DOHH2 (cell line): ENCODE data around the gene ENDOV.

Source experiments
- H3F3A ChIP-seq: fragments of 200-600 bp; sonication (generic), shearing (Covaris generic); 2 replicates; pipeline ENCODE4 v1.6.0; 2016; ENCODE audit warnings: antibody characterized with exemption, mild to moderate bottlenecking; ENCODE audit not compliant: control insufficient read depth, insufficient read depth
- H3K27ac ChIP-seq: fragments of 200-600 bp; sonication (generic); 2 replicates; pipeline ENCODE4 v1.5.1; 2014; ENCODE audit warnings: low read depth, mild to moderate bottlenecking, low read length, moderate library complexity
- H3K27me3 ChIP-seq: fragments of 200-600 bp; sonication (generic); 2 replicates; pipeline ENCODE4 v1.6.1; 2014; ENCODE audit warnings: mild to moderate bottlenecking, low read length, mixed read lengths; ENCODE audit not compliant: control insufficient read depth
- H3K36me3 ChIP-seq: fragments of 200-600 bp; sonication (generic); 2 replicates; pipeline ENCODE4 v1.6.1; 2014; ENCODE audit warnings: mild to moderate bottlenecking, low read length, moderate library complexity, mixed read lengths; ENCODE audit not compliant: control insufficient read depth
- H3K4me1 ChIP-seq: fragments of 200-600 bp; sonication (generic); 2 replicates; pipeline ENCODE4 v1.6.1; 2014; ENCODE audit warnings: mild to moderate bottlenecking, low read length, mixed read lengths; ENCODE audit not compliant: control insufficient read depth
- H3K4me2 ChIP-seq: fragments of 200-600 bp; sonication (generic); 2 replicates; pipeline ENCODE4 v1.6.0; 2014; ENCODE audit warnings: mild to moderate bottlenecking, low read length, moderate library complexity
- H3K4me3 ChIP-seq: fragments of 200-600 bp; sonication (generic); 2 replicates; pipeline ENCODE4 v1.5.1; 2014; ENCODE audit warnings: mild to moderate bottlenecking, low read length, mixed read lengths
- H3K79me2 ChIP-seq: fragments of 200-600 bp; sonication (generic); 2 replicates; pipeline ENCODE4 v1.6.1; 2014; ENCODE audit warnings: mild to moderate bottlenecking, low read length, mixed read lengths; ENCODE audit not compliant: control insufficient read depth
- H3K9me2 ChIP-seq: fragments of 200-600 bp; sonication (generic); replicated peaks from 2 replicates; pipeline ENCODE4 v1.6.1; 2014; ENCODE audit warnings: mild to moderate bottlenecking, low read length, mixed read lengths; ENCODE audit not compliant: control insufficient read depth
- H3K9me3 ChIP-seq: fragments of 200-600 bp; sonication (generic); 2 replicates; pipeline ENCODE4 v1.6.1; 2014; ENCODE audit warnings: antibody characterized with exemption, low read length, mixed read lengths; ENCODE audit not compliant: control insufficient read depth, insufficient read depth
- H4K20me1 ChIP-seq: fragments of 200-600 bp; sonication (generic); 2 replicates; pipeline ENCODE4 v1.6.0; 2014; ENCODE audit warnings: low read depth, mild to moderate bottlenecking, antibody characterized with exemption, low read length, moderate library complexity; ENCODE audit not compliant: control insufficient read depth, insufficient read depth
- CTCF ChIP-seq: fragments of 200-600 bp; sonication (generic); IDR thresholded peaks from one replicate; pipeline ENCODE4 v1.5.1; 2014; ENCODE audit warnings: antibody characterized with exemption, mild to moderate bottlenecking, low read depth, low read length; ENCODE audit not compliant: poor library complexity, severe bottlenecking
- EZH2phosphoT487 ChIP-seq: fragments of 200-600 bp; sonication (generic); IDR thresholded peaks from 2 replicates; pipeline ENCODE4 v1.6.1; 2017; ENCODE audit warnings: borderline replicate concordance, mild to moderate bottlenecking, antibody characterized with exemption, low read length, moderate library complexity, mixed read lengths

ENDOV gene

GRCh38 chr17:80454557-80455335, 39.8 kb downstream of the ENDOV start:
- Histone ChIP-seq H3K4me3 (peak overlapping the region; percentile 88), H3K27ac (peak overlapping the region; percentile 52), H3K9me3 (no peaks in the 10 kb centered on the region), H3K4me2 (peak overlapping the region; percentile 91), H4K20me1 (no peaks in the 10 kb centered on the region), H3F3A (0 out of 2 replicates have a peak, but pooled peaks cover 2% of the 10 kb centered on the region), H3K36me3 (peaks cover 2% of the 10 kb centered on the region; the same call in 1 of the 2 replicates), H3K79me2 (0 out of 2 replicates have a peak, but pooled peaks cover 3% of the 10 kb centered on the region), H3K27me3 (peaks cover 7% of the 10 kb centered on the region; the same call in 1 of the 2 replicates), H3K9me2 (no peaks in the 10 kb centered on the region), H3K4me1 (peaks cover 19% of the 10 kb centered on the region)
- TF ChIP-seq EZH2phosphoT487: no peak
- TF ChIP-seq CTCF: no peak

DNA sequence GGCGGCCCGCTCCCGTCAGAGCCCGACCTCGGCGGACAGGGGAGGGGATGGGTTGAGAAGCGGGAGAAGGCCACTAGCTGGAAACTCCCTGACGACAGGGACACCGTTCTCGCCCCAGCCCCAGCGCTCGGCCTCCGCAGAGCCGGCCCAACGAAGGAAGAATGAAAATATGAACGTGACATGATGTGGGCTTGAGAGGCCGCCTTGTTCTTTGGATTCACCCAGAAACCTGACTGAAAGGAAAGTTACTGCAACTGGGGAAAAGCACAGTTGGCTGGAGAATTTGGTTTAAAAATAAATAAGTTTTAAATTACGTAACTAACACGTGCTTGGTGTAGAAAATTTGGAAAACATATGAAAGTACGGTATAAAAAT, 40.4 kb downstream of the ENDOV start:
- 0 out of 2 replicates have a peak, but pooled peaks cover 3% of the 10 kb centered on the region for H3K79me2 ChIP-seq
- peak overlapping the region; percentile 91 for H3K4me2 ChIP-seq
- peaks cover 7% of the 10 kb centered on the region; the same call in 1 of the 2 replicates for H3K27me3 ChIP-seq
- peak overlapping the region; percentile 88 for H3K4me3 ChIP-seq
- no peaks in the 10 kb centered on the region for H4K20me1 ChIP-seq
- no peaks in the 10 kb centered on the region for H3K9me2 ChIP-seq
- peaks cover 19% of the 10 kb centered on the region for H3K4me1 ChIP-seq
- H3K36me3 ChIP-seq: peaks cover 2% of the 10 kb centered on the region; the same call in 1 of the 2 replicates
- no peak for TF ChIP-seq CTCF
- TF ChIP-seq EZH2phosphoT487: no peak
- 0 out of 2 replicates have a peak, but pooled peaks cover 2% of the 10 kb centered on the region for H3F3A ChIP-seq
- peak overlapping the region; percentile 36 for H3K27ac ChIP-seq
- H3K9me3 ChIP-seq: no peaks in the 10 kb centered on the region

DNA sequence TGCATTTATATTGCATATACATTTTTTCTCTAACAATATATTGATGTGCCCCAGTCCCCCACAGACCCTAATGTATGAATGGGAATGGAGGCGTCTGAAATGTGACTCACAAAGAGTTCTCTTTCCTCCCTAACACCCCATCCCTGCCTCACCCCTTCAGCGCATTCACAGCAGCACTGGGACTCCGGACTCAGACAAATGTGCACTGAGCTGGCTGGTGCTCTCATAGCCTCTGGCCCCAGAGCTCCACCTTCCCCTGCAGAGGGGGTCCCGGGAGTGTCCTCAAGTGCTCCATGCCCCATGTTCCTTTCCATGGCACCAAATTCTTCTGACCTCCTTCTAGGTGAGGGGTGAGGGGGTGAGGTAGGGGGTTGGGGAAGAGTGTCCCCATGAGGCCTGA, 40.8 kb downstream of the ENDOV start:
- peaks cover 7% of the 10 kb centered on the region; the same call in 1 of the 2 replicates for H3K27me3 ChIP-seq

More for the DNA sequence above, 40.8 kb downstream of the ENDOV start:
- Histone ChIP-seq H3K27ac (no peak overlapping the region), H3K4me2 (peak overlapping the region; percentile 91), H3K36me3 (peaks cover 2% of the 10 kb centered on the region; the same call in 1 of the 2 replicates), H3K9me3 (no peaks in the 10 kb centered on the region), H3K4me1 (peaks cover 19% of the 10 kb centered on the region), H3F3A (0 out of 2 replicates have a peak, but pooled peaks cover 2% of the 10 kb centered on the region), H3K9me2 (no peaks in the 10 kb centered on the region), H3K4me3 (peak overlapping the region; percentile 88), H4K20me1 (no peaks in the 10 kb centered on the region), H3K79me2 (0 out of 2 replicates have a peak, but pooled peaks cover 3% of the 10 kb centered on the region)
- TF ChIP-seq CTCF: no peak
- no peak for TF ChIP-seq EZH2phosphoT487
